ENCODE results near the gene GALNT10.

Gene GALNT10

GRCh38 chr5:154460172-154460571 is 269.6 kb downstream of the GALNT10 start:
- no peak for DNase-seq

- DNase-seq = no peak
Measured at GRCh38 chr5:154461531-154461930, 271.0 kb downstream of the GALNT10 start.

- no peak for DNase-seq
Measured at GRCh38 chr5:154464438-154464837, 273.9 kb downstream of the GALNT10 start.

- DNase-seq = peak; percentile 30
Measured at GRCh38 chr5:154465169-154465568, 274.6 kb downstream of the GALNT10 start.

- no peak for DNase-seq
Measured at GRCh38 chr5:154466147-154466546, 275.6 kb downstream of the GALNT10 start.

- DNase-seq = no peak
Measured at GRCh38 chr5:154466671-154467070, 276.1 kb downstream of the GALNT10 start.

GRCh38 chr5:154467655-154468354 is 277.3 kb downstream of the GALNT10 start:
- DNase-seq = peak; percentile 50

- DNase-seq = no peak
Measured at GRCh38 chr5:154470137-154470536, 279.6 kb downstream of the GALNT10 start.
